GM19035 (cell line): ENCODE results near the gene SARS2.

Experiments used
- ATAC-seq: cut with Tn5 transposase; IDR thresholded peaks from one replicate; pipeline ENCODE4 v1.9.1; 2021; ENCODE audit not compliant: unreplicated experiment

SARS2 gene

GRCh38 chr19:38869160-38869835 lies 61.3 kb downstream of the SARS2 start:
- no peak for ATAC-seq

GRCh38 chr19:38868551-38868950 lies 62.0 kb downstream of the SARS2 start:
- no peak for ATAC-seq

- ATAC-seq: no peak
Measured at GRCh38 chr19:38867171-38867780, 63.3 kb downstream of the SARS2 start.
